Activated naive CD4-positive, alpha-beta T cell treated with anti-CD3 and anti-CD28 coated beads, Interleukin-2, amount 10 ng/mL, durations not matched to agents 7 days and 5 days (primary cell): ENCODE data around the gene LRRK1.

Experiments
- CTCF ChIA-PET: fragments of 350-600 bp; sonication (Branson Sonifier 250); formaldehyde crosslinking; loops from one replicate; lab custom pipeline; 2021; ENCODE audit warnings: antibody characterized with exemption; lab: Charles Lee
- DNase-seq: peaks from one replicate; pipeline ENCODE4 v3.0.0-alpha.2; 2020
- H3K27ac Mint-ChIP-seq: one replicate; pipeline ENCODE4 v1.8.0; 2021; ENCODE audit warnings: mild to moderate bottlenecking, moderate library complexity, mixed read lengths
- H3K27me3 Mint-ChIP-seq: one replicate; pipeline ENCODE4 v1.8.0; 2021; ENCODE audit warnings: mild to moderate bottlenecking, mixed read lengths
- H3K36me3 Mint-ChIP-seq: one replicate; pipeline ENCODE4 v1.8.0; 2021; ENCODE audit warnings: mixed read lengths
- H3K4me1 Mint-ChIP-seq: one replicate; pipeline ENCODE4 v1.8.0; 2021; ENCODE audit warnings: mixed read lengths
- H3K4me3 Mint-ChIP-seq: one replicate; pipeline ENCODE4 v1.8.0; 2021; ENCODE audit warnings: mild to moderate bottlenecking, moderate library complexity, mixed read lengths
- H3K9me3 Mint-ChIP-seq: one replicate; pipeline ENCODE4 v1.8.0; 2021; ENCODE audit warnings: mixed read lengths

Gene LRRK1

DNA sequence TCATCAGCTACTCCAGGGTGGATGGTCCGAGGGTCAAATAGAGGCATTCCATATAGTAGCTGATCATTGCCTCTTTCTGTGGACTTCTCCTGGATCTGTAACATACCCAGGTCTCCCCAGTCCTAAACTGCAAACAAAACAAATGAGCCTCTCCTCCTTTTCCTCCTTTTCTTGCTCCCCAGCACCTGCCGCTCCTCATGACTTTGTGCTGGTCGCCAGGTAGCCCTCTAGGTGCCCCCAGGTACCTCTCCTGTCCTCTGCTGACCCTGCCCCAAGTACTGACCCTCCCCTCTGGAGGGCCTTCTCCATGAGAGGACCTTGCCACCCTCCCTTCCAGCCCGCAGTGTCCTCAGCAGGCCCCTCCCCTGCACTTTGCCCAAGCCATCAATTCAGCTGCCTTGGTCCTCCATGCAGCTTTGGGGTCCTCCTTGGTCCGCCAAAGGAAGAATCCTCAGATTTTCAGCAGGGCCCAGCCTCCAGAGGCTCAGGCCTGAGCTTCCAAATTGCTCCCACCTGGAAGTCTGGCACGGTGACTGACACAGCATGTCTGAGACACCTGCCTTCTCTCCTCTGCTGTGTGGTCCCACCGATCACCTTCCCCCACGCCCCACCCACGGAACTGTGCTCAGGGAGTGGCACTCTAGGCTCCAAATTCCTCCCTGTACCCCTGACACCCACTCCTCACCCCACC is 111.0 kb downstream of the LRRK1 start:
- peaks cover 24% of the 10 kb centered on the region for H3K27me3 Mint-ChIP-seq
- no peak overlapping the region for H3K27ac Mint-ChIP-seq
- CTCF ChIA-PET = no interaction called here
- no peaks in the 10 kb centered on the region for H3K9me3 Mint-ChIP-seq
- no peaks in the 10 kb centered on the region for H3K4me1 Mint-ChIP-seq
- no peak for DNase-seq
- H3K4me3 Mint-ChIP-seq = no peak overlapping the region
- H3K36me3 Mint-ChIP-seq = no peaks in the 10 kb centered on the region

DNA sequence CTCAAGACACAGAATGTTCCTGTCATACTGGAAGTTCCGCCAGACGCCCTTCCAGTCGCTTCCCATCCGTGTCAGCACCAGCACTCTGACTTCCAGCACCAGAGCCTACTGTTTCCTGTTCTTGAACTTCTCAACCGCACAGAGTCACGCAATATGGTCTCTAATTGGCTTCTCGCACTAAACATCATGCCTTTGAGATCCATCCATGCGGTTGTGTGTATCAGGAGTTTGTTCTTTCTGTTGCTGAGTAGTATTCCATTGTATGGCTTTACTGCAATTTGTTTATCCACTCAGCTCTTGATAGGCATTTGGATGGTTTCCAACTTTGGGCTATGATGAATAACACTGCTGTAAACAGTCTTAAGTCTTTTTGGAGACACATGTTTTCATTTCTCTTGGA is 112.1 kb downstream of the LRRK1 start:
- no peaks in the 10 kb centered on the region for H3K4me1 Mint-ChIP-seq
- H3K9me3 Mint-ChIP-seq = peaks cover 2% of the 10 kb centered on the region
- no peak for DNase-seq
- H3K27ac Mint-ChIP-seq = no peak overlapping the region
- H3K36me3 Mint-ChIP-seq = no peaks in the 10 kb centered on the region
- peaks cover 30% of the 10 kb centered on the region for H3K27me3 Mint-ChIP-seq
- CTCF ChIA-PET = interaction anchor here (1.1 kb wide), 1 partner anchor 24 kb away, joined by 3 read pairs; no protein-coding TSS in a partner anchor
- H3K4me3 Mint-ChIP-seq = no peak overlapping the region

GRCh38 chr15:101033801-101034200 is 114.6 kb downstream of the LRRK1 start:
- Mint-ChIP-seq H3K27me3 (peaks cover 36% of the 10 kb centered on the region), H3K4me1 (no peaks in the 10 kb centered on the region)

DNA sequence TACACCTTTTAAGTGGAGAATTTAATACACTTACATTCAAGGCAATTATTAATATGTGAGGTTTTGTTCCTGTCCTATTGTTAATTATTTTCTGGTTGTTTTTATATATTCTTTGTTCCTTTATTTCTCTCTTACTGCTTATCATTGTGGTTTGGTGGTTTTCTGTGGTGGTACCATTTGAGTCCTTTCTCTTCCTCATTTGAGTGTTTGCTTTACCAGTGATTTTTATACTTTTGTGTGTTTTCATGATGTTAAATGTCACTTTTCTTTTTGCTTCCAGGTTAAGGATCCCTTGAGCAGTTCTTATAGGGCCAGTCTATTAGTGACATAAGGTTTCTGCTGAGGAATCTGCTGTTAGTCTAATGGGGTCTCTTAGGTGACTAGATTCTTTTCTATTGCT is 116.5 kb downstream of the LRRK1 start:
- CTCF ChIA-PET = no interaction called here
- H3K27ac Mint-ChIP-seq = no peak overlapping the region
- H3K27me3 Mint-ChIP-seq = peaks cover 33% of the 10 kb centered on the region
- H3K9me3 Mint-ChIP-seq = peaks cover 5% of the 10 kb centered on the region
- H3K36me3 Mint-ChIP-seq = no peaks in the 10 kb centered on the region
- no peak for DNase-seq
- no peak overlapping the region for H3K4me3 Mint-ChIP-seq
- no peaks in the 10 kb centered on the region for H3K4me1 Mint-ChIP-seq

More at GRCh38 chr15:101033801-101034200, 114.6 kb downstream of the LRRK1 start:
- H3K9me3 Mint-ChIP-seq = peaks cover 5% of the 10 kb centered on the region
- no peaks in the 10 kb centered on the region for H3K36me3 Mint-ChIP-seq
- DNase-seq = no peak
- H3K27ac Mint-ChIP-seq = no peak overlapping the region
- no peak overlapping the region for H3K4me3 Mint-ChIP-seq
- CTCF ChIA-PET = no interaction called here

DNA sequence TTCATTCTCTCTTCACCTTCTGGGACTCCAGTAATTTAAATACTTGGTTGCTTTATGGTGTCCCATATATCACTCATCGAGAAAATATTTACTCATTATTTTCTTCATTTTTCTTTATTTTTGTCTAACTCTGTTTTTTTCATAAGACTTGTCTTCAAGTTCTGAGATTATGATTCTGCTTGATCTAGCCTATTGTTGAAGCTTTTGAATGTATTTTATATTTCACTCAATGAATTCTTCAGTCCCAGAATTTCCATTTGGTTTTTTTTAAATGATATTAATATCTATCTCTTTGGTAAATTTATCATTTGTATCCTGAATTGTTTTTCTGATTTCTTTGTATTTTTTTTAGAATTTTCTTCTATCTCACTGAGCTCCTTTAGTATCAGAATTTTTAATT is 117.0 kb downstream of the LRRK1 start:
- no peaks in the 10 kb centered on the region for H3K4me1 Mint-ChIP-seq
- CTCF ChIA-PET = no interaction called here
- peaks cover 33% of the 10 kb centered on the region for H3K27me3 Mint-ChIP-seq

DNA sequence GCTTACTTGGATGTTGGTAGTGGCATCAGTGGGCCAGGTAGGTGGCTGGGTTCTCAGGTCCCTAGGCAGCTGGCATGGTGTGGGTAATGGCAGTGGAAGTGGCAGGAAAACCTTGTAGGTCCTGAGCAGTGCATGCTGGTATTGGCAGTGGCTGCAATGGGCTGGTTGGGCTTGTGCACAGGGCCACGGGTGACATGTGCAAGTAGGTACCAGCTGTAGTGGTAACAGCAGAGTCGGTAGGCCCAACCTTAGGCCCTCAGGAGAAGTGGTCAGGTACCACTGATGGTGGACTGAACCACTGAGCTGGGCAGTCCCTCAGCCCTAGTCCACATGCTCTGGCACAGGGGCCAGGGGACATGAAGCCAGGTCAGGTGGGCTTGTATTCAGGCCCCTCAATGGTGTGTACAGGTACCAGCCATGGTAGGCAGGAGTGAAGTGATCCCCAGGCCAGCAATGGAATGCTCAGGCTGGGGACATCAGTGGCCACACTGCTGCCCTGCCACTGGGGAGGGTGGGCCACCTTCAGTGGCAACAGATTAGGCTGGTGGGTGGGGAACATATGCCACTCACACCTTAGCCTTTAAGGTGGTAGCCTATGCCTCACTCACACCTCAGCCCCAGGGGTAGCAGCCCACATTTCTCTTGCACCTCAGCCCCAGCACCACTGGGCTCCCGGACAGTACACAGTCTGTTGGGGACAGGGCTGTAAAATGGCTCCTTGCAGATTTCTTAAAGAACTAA is 118.1 kb downstream of the LRRK1 start:
- Mint-ChIP-seq H3K9me3 (peaks cover 5% of the 10 kb centered on the region), H3K27me3 (peaks cover 39% of the 10 kb centered on the region), H3K27ac (no peak overlapping the region), H3K4me1 (no peaks in the 10 kb centered on the region), H3K4me3 (no peak overlapping the region), H3K36me3 (no peaks in the 10 kb centered on the region)
- no peak for DNase-seq
- CTCF ChIA-PET = interaction anchor here (0.8 kb wide), 1 partner anchor 452 kb away, joined by 3 read pairs; no protein-coding TSS in a partner anchor

More for the DNA sequence above, 117.0 kb downstream of the LRRK1 start:
- Mint-ChIP-seq H3K9me3 (peaks cover 5% of the 10 kb centered on the region), H3K4me3 (no peak overlapping the region), H3K36me3 (no peaks in the 10 kb centered on the region), H3K27ac (no peak overlapping the region)
- no peak for DNase-seq

DNA sequence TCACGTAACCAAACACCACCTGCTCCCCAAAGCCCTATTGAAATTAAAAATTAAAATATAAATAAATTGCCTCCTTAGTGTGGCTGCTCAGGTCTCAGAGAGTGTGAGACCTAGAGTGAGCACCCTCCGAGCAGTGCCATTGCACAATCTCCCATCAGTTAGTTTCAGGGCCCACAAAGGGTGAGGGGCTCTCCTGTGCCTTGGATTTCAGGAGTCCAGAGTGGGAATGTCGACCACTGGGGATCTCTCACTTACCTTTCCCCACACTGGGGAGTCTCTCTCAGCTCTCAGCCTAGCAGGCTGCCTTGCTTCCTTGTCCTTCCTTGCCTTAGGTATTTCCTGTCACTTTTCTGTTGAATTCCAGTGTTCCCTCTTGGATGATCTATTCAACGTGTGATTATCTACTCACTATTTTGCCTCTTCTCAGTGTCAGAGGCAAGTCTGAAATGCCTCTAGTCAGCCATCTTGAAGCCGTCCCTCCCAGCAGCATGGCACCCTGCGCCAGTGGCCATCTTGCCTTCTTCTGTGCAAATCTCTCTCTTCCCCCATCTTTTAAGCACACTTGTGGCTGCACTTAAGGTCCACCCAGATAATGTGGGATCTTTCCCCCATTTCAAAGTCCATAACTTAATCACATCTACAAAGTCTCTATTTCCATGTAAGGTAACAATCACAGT is 119.3 kb downstream of the LRRK1 start:
- Mint-ChIP-seq H3K27me3 (peaks cover 49% of the 10 kb centered on the region), H3K4me1 (no peaks in the 10 kb centered on the region), H3K9me3 (peaks cover 5% of the 10 kb centered on the region), H3K36me3 (no peaks in the 10 kb centered on the region), H3K27ac (no peak overlapping the region), H3K4me3 (no peak overlapping the region)
- no peak for DNase-seq
- CTCF ChIA-PET = no interaction called here

- H3K27ac Mint-ChIP-seq = no peak overlapping the region
- DNase-seq = no peak
- no peaks in the 10 kb centered on the region for H3K4me1 Mint-ChIP-seq
- no peaks in the 10 kb centered on the region for H3K36me3 Mint-ChIP-seq
- H3K27me3 Mint-ChIP-seq = peaks cover 49% of the 10 kb centered on the region
- H3K4me3 Mint-ChIP-seq = no peak overlapping the region
- CTCF ChIA-PET = no interaction called here
- H3K9me3 Mint-ChIP-seq = peaks cover 5% of the 10 kb centered on the region
Observed at GRCh38 chr15:101039461-101039860, 120.3 kb downstream of the LRRK1 start.

GRCh38 chr15:101042320-101042719 is 123.2 kb downstream of the LRRK1 start:
- Mint-ChIP-seq H3K27me3 (peaks cover 33% of the 10 kb centered on the region), H3K36me3 (no peaks in the 10 kb centered on the region), H3K4me1 (no peaks in the 10 kb centered on the region), H3K9me3 (no peaks in the 10 kb centered on the region), H3K27ac (no peak overlapping the region), H3K4me3 (no peak overlapping the region)
- DNase-seq = no peak
- CTCF ChIA-PET = interaction anchor here (1.1 kb wide), 1 partner anchor 26 kb away, joined by 4 read pairs; no protein-coding TSS in a partner anchor

GRCh38 chr15:101043011-101043410 is 123.9 kb downstream of the LRRK1 start:
- H3K9me3 Mint-ChIP-seq = no peaks in the 10 kb centered on the region
- H3K4me3 Mint-ChIP-seq = no peak overlapping the region
- no peaks in the 10 kb centered on the region for H3K4me1 Mint-ChIP-seq
- CTCF ChIA-PET = interaction anchor here (1.1 kb wide), 1 partner anchor 27 kb away, joined by 4 read pairs; no protein-coding TSS in a partner anchor
- DNase-seq = no peak
- peaks cover 33% of the 10 kb centered on the region for H3K27me3 Mint-ChIP-seq
- no peaks in the 10 kb centered on the region for H3K36me3 Mint-ChIP-seq
- H3K27ac Mint-ChIP-seq = no peak overlapping the region

- Mint-ChIP-seq H3K36me3 (no peaks in the 10 kb centered on the region), H3K27ac (no peak overlapping the region), H3K27me3 (peaks cover 29% of the 10 kb centered on the region), H3K4me1 (no peaks in the 10 kb centered on the region), H3K9me3 (no peaks in the 10 kb centered on the region), H3K4me3 (no peak overlapping the region)
- CTCF ChIA-PET = interaction anchor here (1.2 kb wide), 1 partner anchor 36 kb away, joined by 4 read pairs; no protein-coding TSS in a partner anchor
- no peak for DNase-seq
Observed at GRCh38 chr15:101043911-101044624, 124.9 kb downstream of the LRRK1 start.

GRCh38 chr15:101044625-101045235 is 125.6 kb downstream of the LRRK1 start:
- Mint-ChIP-seq H3K4me3 (no peak overlapping the region), H3K27ac (no peak overlapping the region), H3K36me3 (no peaks in the 10 kb centered on the region), H3K9me3 (no peaks in the 10 kb centered on the region), H3K27me3 (peaks cover 25% of the 10 kb centered on the region), H3K4me1 (no peaks in the 10 kb centered on the region)
- no peak for DNase-seq
- CTCF ChIA-PET = no interaction called here

- H3K4me3 Mint-ChIP-seq = no peak overlapping the region
- H3K9me3 Mint-ChIP-seq = no peaks in the 10 kb centered on the region
- peak; percentile 5 for DNase-seq
- CTCF ChIA-PET = no interaction called here
- no peak overlapping the region for H3K27ac Mint-ChIP-seq
- peaks cover 25% of the 10 kb centered on the region for H3K27me3 Mint-ChIP-seq
- no peaks in the 10 kb centered on the region for H3K36me3 Mint-ChIP-seq
- H3K4me1 Mint-ChIP-seq = no peaks in the 10 kb centered on the region
Observed at GRCh38 chr15:101045236-101045646, 126.1 kb downstream of the LRRK1 start.
